OCI-M2 (cell line): Measurements from ENCODE around the gene HERC4.
"Not testable (repeated sequence)": the region's sequence is repeated elsewhere in the genome, so short reads cannot be mapped to it uniquely, and the experiment has no call there.

Source experiments
- DNase-seq: peaks from one replicate; lab custom pipeline; 2025; ENCODE audit not compliant: unreplicated experiment; lab: John Stamatoyannopoulos, UW

Gene HERC4

GRCh38 chr10:68092512-68092911, 17.4 kb upstream of the HERC4 start:
- DNase-seq = no peak

- no peak for DNase-seq
Measured at GRCh38 chr10:68090586-68090985, 15.5 kb upstream of the HERC4 start.

DNA sequence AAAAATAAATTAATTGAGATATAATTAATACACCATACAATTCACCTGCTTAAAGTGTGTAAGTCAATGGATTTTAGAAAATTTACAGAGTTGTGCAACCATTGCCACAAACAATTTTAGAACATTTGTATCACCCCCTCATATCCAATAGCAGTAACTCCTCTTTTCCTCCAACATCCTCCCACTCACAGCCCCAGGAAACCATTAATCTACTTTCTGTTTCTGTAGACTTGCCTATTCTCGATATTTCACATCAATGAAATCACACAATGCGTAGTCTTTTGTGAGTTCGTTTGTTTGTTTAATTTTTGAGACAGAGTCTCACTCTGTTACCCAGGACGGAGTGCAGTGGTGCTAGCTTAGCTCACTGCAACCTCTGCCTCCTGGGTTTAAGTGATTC, 13.7 kb upstream of the HERC4 start:
- DNase-seq = no peak

DNA sequence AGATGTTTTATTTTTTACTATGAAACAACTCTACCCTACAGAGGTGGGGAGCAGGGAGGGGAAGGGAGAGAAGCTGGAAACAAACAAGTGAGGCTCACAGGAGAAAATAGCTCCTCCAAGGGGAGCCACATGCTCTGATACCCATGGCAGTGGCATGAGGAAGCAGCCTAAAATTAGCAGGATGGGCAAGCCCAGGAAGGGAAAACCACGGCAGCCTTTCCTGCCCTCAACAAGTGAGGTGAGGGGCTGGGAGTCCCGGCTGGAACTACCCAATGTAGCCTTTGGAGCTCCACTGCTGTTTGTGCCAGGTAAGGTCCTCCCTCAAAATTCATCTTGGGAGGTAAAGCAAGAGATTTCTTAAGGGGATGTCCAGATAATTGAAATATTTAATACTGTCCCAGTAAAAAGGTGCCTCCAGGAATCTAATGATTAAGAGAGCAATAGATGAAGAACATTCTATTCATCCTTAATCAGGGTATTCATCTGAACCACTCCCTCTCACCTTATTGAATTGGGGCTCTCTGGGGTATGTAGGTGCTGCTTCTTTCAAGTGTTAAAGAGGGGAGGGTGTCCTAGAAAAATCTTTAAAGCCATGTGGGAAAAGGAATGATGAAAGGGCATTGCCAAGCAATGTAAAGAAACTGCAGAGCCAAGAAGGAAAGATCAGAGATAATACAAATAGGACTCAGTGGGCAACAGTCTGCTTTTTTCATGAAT, 12.8 kb upstream of the HERC4 start:
- no peak for DNase-seq

DNA sequence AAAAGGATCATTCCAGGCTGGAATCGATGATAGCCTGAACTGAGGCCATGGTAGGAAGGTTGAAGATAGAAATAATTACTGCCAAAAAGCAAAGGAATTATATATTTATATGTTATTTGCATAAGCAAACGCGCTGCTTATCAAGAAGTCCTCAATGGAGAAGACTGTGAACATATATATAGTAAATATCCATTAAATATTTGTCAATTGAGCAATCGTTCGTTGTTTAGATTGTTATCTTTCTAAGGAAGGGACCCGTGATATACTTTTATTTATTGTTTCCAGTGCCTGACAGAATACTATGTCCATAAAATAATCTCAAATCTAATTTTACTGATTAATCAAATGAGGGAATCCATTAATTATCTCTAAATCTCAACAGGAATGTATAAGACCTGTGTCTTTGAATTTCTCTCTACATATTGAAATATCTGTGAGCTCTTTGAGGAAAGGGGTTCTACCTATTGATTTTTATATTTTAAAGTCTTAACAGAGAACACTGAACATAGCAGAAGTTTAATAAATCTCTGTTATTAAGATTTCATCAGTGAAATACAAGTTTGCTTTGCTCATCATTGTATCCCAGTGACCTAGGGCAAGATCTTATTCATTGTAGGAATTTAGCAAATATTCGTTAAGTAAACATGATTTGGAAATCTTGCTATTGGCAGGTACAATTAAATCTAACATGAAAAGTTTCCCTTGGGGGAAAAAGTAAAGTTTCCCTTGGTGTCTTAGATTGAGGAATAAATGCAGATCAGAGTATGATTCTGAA, 12.0 kb upstream of the HERC4 start:
- no peak for DNase-seq

GRCh38 chr10:68086011-68086410, 10.9 kb upstream of the HERC4 start:
- no peak for DNase-seq

DNA sequence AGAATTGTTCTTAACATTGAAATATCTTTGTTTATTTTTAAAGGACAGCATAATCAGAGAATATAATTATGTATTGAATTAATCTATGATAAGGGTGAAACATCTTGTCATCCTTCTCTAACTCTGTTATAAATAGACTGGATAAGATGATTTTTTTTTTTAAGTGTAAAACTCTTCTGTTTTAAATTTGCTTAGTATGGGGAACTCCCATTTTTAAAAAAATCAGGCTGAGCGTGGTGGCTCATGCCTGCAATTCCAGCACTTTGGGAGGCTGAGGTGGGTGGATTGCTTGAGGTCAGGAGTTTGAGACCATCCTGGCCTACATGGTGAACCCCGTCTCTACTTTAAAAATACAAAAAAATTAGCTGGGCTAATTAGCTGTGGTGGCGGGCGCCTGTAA, 9.4 kb upstream of the HERC4 start:
- no peak for DNase-seq

DNA sequence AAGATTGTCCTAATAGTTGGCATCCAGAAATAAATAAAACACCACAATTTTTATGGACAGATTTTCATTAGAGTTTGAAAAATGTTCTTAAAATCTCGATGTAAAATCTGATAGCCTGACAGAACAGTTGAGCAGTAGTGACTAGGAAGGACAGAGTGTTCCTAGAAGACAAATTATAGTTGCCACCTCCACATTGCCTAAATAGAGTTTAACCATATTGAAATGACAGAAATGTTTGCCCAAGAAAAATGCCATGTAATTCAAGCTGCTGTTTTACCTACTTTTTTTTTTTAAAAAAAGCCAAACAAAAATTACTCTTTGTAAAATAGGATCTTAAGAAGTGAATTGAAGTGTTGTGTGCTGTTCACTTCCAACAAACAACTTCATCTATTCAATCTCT, 8.9 kb upstream of the HERC4 start:
- no peak for DNase-seq

- no peak for DNase-seq
Measured at GRCh38 chr10:68082872-68083271, 7.8 kb upstream of the HERC4 start.

GRCh38 chr10:68081916-68082315, 6.8 kb upstream of the HERC4 start:
- no peak for DNase-seq

DNA sequence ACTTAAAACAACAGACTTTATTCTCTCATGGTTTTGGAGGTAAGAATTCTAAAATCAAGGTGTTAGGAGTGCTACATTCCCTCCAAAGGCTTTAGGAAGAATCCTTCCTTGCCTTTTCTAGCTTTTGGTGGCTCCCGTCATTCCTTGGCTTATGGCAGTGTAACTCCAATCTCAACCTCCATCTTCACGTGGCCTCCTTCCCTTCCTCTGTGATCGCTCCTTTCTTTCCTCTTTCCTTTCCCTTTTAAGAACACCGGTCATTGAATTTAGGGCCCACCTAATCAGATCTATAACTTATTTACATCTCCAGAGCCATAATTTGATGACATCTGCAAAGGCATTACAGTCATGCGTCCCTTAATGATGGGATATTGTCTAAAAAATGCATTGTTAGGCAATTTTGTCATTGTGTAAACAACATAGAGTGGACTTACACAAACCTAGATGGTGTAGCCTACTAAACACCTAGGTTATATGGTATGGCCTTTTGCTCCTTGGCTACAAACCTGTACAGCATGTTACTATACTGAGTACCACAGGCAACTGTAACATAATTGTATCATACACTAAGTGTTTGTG, 5.9 kb upstream of the HERC4 start:
- DNase-seq = no peak

DNA sequence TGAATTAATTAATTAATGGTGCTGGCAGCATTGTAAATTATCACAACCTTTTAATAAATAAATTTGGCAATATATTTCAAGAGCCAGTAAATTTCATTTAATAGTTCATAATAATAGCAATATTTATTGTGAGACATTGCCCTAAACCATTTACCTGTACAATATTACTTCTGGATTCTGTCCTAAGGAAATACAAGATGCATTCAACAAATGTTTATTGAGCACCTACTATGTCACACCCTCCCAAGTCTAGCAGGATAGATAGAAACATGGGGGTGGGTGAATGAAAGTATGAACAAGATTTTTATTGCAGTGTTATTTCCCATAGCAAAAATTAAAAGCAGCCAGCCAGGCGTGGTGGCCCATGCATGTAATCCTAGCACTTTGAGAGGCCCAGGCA, 4.4 kb upstream of the HERC4 start:
- DNase-seq = no peak

GRCh38 chr10:68077026-68077425, 1.9 kb upstream of the HERC4 start:
- DNase-seq = no peak

DNA sequence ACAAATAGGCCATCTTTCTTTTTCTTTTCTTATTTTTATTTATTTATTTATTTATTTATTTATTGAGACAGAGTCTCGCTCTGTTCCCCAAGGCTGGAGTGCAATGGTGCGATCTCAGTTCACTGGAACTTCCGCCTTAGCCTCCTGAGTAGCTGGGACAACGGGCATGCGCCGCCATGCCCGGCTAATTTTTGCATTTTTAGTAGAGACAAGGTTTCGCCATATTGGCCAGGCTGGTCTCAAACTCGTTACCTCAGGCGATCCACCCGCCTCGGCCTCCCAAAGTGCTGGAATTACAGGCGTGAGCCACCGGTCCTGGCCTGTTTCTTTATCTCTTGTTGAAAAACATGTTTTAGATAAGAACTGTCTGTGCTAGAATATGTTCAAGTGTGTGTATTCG, 998 bp upstream of the HERC4 start:
- DNase-seq = not testable (repeated sequence)

DNA sequence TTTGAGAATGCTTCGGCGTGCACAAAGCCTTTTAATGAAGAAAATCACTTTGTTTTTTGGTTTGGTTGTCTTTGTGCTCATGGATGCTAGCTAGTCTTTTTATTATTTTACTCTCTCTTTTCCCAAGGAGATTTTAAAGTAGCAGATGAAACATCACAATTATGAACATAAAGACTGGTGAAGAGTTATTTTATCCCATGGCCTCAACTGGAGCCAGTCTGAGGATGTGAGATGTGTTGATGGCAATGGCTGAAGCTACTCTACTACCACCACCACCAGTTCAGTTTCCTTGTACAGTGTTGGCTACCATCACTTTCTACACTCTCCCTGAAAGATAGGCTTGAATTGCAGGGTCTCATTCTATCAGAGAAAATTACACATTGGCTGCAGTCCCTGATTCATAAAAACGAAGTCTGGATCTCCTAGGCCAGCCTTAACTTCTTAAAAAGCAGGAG, 494 bp upstream of the HERC4 start:
- no peak for DNase-seq

DNA sequence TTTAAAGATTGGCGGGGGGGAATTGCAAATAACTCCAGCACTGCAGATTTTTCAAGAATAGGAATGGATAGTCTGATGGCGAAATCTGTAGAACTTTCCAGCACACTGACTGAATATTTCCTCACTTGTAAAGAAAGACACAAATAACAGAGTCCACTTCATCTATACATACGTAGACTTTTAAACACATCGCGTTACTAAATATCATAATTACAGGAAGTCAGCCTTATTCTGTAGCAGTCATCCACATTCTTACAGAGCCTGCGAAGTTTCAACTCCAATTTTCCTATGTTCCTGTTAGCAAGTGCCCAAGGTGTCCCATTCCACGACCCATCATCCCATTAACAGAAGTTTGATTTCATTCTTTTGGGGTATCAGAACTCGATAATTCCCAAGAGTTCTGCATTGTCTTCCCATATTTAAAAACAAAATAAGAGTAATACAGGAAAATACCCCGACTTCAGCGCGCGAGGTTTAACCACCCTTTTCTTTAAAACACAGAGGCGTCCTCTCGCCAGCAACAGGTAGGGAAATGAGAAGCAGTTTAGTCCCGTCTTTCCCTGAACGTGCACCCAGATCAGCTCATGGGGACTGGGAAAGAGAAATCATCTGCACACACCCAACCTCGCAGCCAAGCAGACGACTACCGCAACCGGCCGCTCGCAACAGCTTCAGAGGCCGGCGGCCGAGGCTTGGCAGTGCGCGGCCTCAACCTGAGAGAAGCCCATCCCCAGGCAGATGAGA, 880 bp downstream of the HERC4 start:
- no peak for DNase-seq

DNA sequence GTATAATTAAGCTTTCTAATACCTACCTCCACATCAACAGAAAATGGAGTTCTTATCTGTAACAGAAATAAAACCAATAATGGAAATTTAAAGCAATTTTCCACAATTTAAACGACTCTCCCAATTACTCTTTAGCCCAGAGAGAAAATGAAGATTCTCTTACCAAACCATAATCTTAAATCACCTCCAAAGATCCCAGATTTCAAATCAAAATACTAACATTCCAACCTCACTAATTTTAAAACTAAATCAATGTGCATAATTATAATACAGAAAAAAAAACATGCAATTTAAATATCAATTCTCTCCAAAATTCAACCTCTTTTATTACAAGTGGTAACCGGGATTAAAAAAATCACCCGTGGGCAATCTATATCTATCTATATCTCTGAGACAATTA, 1.5 kb downstream of the HERC4 start:
- DNase-seq = no peak

GRCh38 chr10:68067508-68067907, 7.6 kb downstream of the HERC4 start:
- no peak for DNase-seq

- no peak for DNase-seq
Measured at GRCh38 chr10:68067029-68067428, 8.1 kb downstream of the HERC4 start.

GRCh38 chr10:68053553-68053952, 21.5 kb downstream of the HERC4 start:
- no peak for DNase-seq

GRCh38 chr10:68052463-68052862, 22.6 kb downstream of the HERC4 start:
- DNase-seq = no peak
